Keratinocyte (primary cell): ENCODE data around the gene DENND4B. TPM values are rescaled to one million over a fixed set of nuclear protein-coding genes. Genes with fewer than 3 reads are reported as not detected.

Experiments used
- DNase-seq: peaks from one replicate; pipeline ENCODE4 v3.0.0-alpha.2; 2011; ENCODE audit warnings: low read depth, missing footprints, low spot score
- FAIRE-seq: peaks from 2 replicates; lab custom pipeline; 2011; peaks lifted over from hg19 to GRCh38; lab: Jason Lieb, UNC
- H2AFZ ChIP-seq: 2 replicates; pipeline ENCODE4 v1.6.0; 2012; ENCODE audit warnings: low read length, control low read depth, inconsistent platforms; ENCODE audit not compliant: control insufficient read depth
- H3K27ac ChIP-seq: 2 replicates; pipeline ENCODE4 v1.5.1; 2011; ENCODE audit warnings: low read length; ENCODE audit not compliant: control insufficient read depth, insufficient read depth
- H3K27me3 ChIP-seq: 3 replicates; pipeline ENCODE4 v1.6.0; 2011; ENCODE audit warnings: low read length; ENCODE audit not compliant: control insufficient read depth, insufficient read depth; ENCODE audit errors: extremely low read depth
- H3K36me3 ChIP-seq, 2 experiments: 2 replicates in 1 of 2; 3 replicates in 1 of 2; pipeline ENCODE4 v1.5.1; 2011; ENCODE audit warnings: low read length in 2 of 2, mild to moderate bottlenecking in 1 of 2; ENCODE audit not compliant: control insufficient read depth in 2 of 2, insufficient read depth in 2 of 2; ENCODE audit errors: extremely low read depth in 1 of 2
- H3K4me1 ChIP-seq: 3 replicates; pipeline ENCODE4 v1.5.1; 2011; ENCODE audit warnings: low read length; ENCODE audit not compliant: control insufficient read depth, insufficient read depth; ENCODE audit errors: extremely low read depth
- H3K4me2 ChIP-seq: 3 replicates; pipeline ENCODE4 v1.6.0; 2011; ENCODE audit warnings: low read depth, low read length; ENCODE audit not compliant: control insufficient read depth, insufficient read depth; ENCODE audit errors: extremely low read depth
- H3K4me3 ChIP-seq, 3 experiments: fragments of 200-600 bp in 1 of 3; sonication (generic) in 1 of 3; 2 replicates in 2 of 3; 3 replicates in 1 of 3; pipeline ENCODE4 v1.5.1; 2011 to 2016; ENCODE audit warnings: low read length in 3 of 3, mild to moderate bottlenecking in 3 of 3, control low read depth in 2 of 3, inconsistent platforms in 1 of 3, low read depth in 1 of 3, mixed read lengths in 1 of 3, mixed run types in 1 of 3, moderate library complexity in 1 of 3; ENCODE audit not compliant: control insufficient read depth in 2 of 3, insufficient read depth in 2 of 3; ENCODE audit errors: extremely low read depth in 1 of 3
- H3K79me2 ChIP-seq: 2 replicates; pipeline ENCODE4 v1.6.0; 2012; ENCODE audit warnings: low read length; ENCODE audit not compliant: control insufficient read depth, insufficient read depth
- H3K9ac ChIP-seq: 3 replicates; pipeline ENCODE4 v1.6.0; 2011; ENCODE audit warnings: low read length; ENCODE audit not compliant: control insufficient read depth, insufficient read depth; ENCODE audit errors: extremely low read depth
- H3K9me1 ChIP-seq: 3 replicates; pipeline ENCODE4 v1.6.0; 2011; ENCODE audit warnings: low read length; ENCODE audit not compliant: control insufficient read depth, insufficient read depth; ENCODE audit errors: extremely low read depth
- H3K9me3 ChIP-seq: 2 replicates; pipeline ENCODE4 v1.5.1; 2012; ENCODE audit warnings: low read depth, low read length; ENCODE audit not compliant: control insufficient read depth
- H4K20me1 ChIP-seq: 3 replicates; pipeline ENCODE4 v1.6.0; 2011; ENCODE audit warnings: low read length; ENCODE audit not compliant: control insufficient read depth, insufficient read depth; ENCODE audit errors: extremely low read depth
- EZH2 ChIP-seq: IDR thresholded peaks from one replicate; pipeline ENCODE4 v1.6.1; 2012; ENCODE audit warnings: inconsistent platforms, mild to moderate bottlenecking, low read length, moderate library complexity
- dilution Hi-C: fragments of 300-500 bp; cut with MboI; formaldehyde crosslinking; loops from one replicate; pipeline ENCODE4 v1.7.0; 2020; ENCODE audit warnings: low sequenced_read_pairs; ENCODE audit not compliant: extremely low pct_ligation_motif_present
- polyA plus RNA-seq, 5 experiments: library from polyadenylated mRNA; depleted of rRNA in 3 of 5; stranded (reverse) in 3 of 5; stranded (forward) in 1 of 5; unstranded in 1 of 5; fragments of >200 nt; gene quantifications; 1 replicate in 1 of 5; 2 replicates in 3 of 5; 3 replicates in 1 of 5; pipeline versions ENCODE4 v1.2.1 to v1.2.3, GENCODE V29; 2011 to 2012; ENCODE audit warnings: missing spikeins in 2 of 5, low read depth in 1 of 5, low replicate concordance in 1 of 5
- TF ChIP-seq, protein P1 (sequence below), 3 experiments: IDR thresholded peaks in 1 of 3; conservative IDR thresholded peaks in 1 of 3; optimal IDR thresholded peaks in 1 of 3; 2 replicates in 2 of 3; 3 replicates in 1 of 3; pipeline versions ENCODE3 to v1.5.1; 2011; ENCODE audit warnings: low read length in 3 of 3, mild to moderate bottlenecking in 3 of 3, moderate library complexity in 2 of 3, control low read depth in 1 of 3, inconsistent platforms in 1 of 3; ENCODE audit not compliant: insufficient read depth in 2 of 3; ENCODE audit errors: extremely low read depth in 1 of 3

Gene DENND4B
- polyA plus RNA-seq, 1 donor (not counting 4 experiments of a cell fraction or from before 2014, with no cell fraction given): 7.9 TPM

DNA sequence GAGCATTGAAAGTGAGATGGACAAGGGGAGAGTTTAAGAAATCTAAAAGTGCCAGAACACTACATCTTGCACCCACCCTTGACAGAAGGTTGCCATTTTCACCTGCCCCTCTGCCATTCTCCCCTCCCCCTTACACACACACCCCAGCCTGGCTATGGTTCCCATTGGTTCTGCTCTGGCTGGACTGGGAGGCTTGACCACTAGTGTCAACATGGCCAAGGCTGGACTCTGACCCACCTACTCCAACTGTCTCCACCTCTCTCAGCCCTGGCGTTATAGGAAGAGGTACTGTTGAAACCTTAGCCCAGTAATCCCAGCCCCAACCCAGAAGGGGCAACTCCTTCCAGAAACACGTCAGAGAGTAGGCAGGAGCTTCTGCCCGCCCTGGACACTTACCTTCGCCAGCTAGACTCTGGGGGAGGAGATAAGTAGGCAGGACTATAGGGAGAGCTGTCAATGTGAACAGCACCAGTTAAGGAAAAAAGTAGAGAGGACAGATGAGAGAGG is 7.4 kb upstream of the DENND4B start:
- DNase-seq: no peak
- H3K9ac ChIP-seq: no peak overlapping the region
- H3K79me2 ChIP-seq: peaks cover 52% of the 10 kb centered on the region
- TF ChIP-seq, protein P1, sequence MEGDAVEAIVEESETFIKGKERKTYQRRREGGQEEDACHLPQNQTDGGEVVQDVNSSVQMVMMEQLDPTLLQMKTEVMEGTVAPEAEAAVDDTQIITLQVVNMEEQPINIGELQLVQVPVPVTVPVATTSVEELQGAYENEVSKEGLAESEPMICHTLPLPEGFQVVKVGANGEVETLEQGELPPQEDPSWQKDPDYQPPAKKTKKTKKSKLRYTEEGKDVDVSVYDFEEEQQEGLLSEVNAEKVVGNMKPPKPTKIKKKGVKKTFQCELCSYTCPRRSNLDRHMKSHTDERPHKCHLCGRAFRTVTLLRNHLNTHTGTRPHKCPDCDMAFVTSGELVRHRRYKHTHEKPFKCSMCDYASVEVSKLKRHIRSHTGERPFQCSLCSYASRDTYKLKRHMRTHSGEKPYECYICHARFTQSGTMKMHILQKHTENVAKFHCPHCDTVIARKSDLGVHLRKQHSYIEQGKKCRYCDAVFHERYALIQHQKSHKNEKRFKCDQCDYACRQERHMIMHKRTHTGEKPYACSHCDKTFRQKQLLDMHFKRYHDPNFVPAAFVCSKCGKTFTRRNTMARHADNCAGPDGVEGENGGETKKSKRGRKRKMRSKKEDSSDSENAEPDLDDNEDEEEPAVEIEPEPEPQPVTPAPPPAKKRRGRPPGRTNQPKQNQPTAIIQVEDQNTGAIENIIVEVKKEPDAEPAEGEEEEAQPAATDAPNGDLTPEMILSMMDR (optimal IDR thresholded peaks at IDR 0.05 in 1 of 3, IDR thresholded peaks at IDR 0.05 in 1 of 3, conservative IDR thresholded peaks at IDR 0.05 in 1 of 3; ENCODE audit: extremely low read depth in 1 of 3, insufficient read depth in 2 of 3, low read length in 3 of 3): no peak
- TF ChIP-seq EZH2: no peak
- dilution Hi-C loops: no loop called here
- no peaks in the 10 kb centered on the region for H3K9me1 ChIP-seq
- no peak overlapping the region for H3K27ac ChIP-seq
- H3K4me1 ChIP-seq: peaks cover 13% of the 10 kb centered on the region
- H3K4me2 ChIP-seq: no peak overlapping the region
- FAIRE-seq: no peak
- H3K9me3 ChIP-seq: no peaks in the 10 kb centered on the region
- H3K36me3 ChIP-seq: peaks cover 25 to 36% of the 10 kb centered on the region in 2 experiments
- H2AFZ ChIP-seq: no peak overlapping the region
- H3K4me3 ChIP-seq: no peak overlapping the region
- no peaks in the 10 kb centered on the region for H3K27me3 ChIP-seq
- peaks cover 3% of the 10 kb centered on the region for H4K20me1 ChIP-seq

- Histone ChIP-seq H3K4me3 (no peak overlapping the region), H3K79me2 (peaks cover 37% of the 10 kb centered on the region), H3K4me1 (peaks cover 4% of the 10 kb centered on the region), H4K20me1 (peaks cover 3% of the 10 kb centered on the region), H3K27me3 (no peaks in the 10 kb centered on the region), H3K4me2 (no peak overlapping the region), H3K36me3 (peaks cover 37 to 47% of the 10 kb centered on the region in 2 experiments), H3K9me1 (no peaks in the 10 kb centered on the region), H3K9me3 (no peaks in the 10 kb centered on the region), H3K9ac (no peak overlapping the region), H2AFZ (no peak overlapping the region), H3K27ac (no peak overlapping the region)
- dilution Hi-C loops: no loop called here
- TF ChIP-seq, protein P1 (optimal IDR thresholded peaks at IDR 0.05 in 1 of 3, IDR thresholded peaks at IDR 0.05 in 1 of 3, conservative IDR thresholded peaks at IDR 0.05 in 1 of 3; ENCODE audit: extremely low read depth in 1 of 3, insufficient read depth in 2 of 3, low read length in 3 of 3): no peak
- TF ChIP-seq EZH2: no peak
- FAIRE-seq: no peak
- no peak for DNase-seq
Observed at GRCh38 chr1:153951801-153952200, 5.3 kb upstream of the DENND4B start.
